Naive thymus-derived CD4-positive, alpha-beta T cell (primary cell): ENCODE measurements around the gene ACSL6. TPM values are rescaled to one million over a fixed set of nuclear protein-coding genes. Genes with fewer than 3 reads are reported as not detected.
A peak's percentile ranks its signal among the peaks of the same experiment; 100 is the strongest.

Experiments used
- ATAC-seq: fragments of 150-1000 bp; cut with Tn5 transposase; 2 replicates; pipeline ENCODE4 v1.10.0; 2021; ENCODE audit warnings: mild to moderate bottlenecking, moderate library complexity
- CTCF ChIA-PET: fragments of 350-600 bp; sonication (Branson Sonifier 250); formaldehyde crosslinking; loops from one replicate; lab custom pipeline; 2021; ENCODE audit warnings: antibody characterized with exemption; lab: Charles Lee
- POLR2A ChIA-PET: fragments of 350-600 bp; sonication (Branson Sonifier 250); formaldehyde crosslinking; loops from one replicate; lab custom pipeline; 2021; ENCODE audit warnings: antibody characterized with exemption, inconsistent platforms; lab: Charles Lee
- DNase-seq, 9 donors: peaks; one replicate each; pipeline versions ENCODE4 v3.0.0 to v3.0.0-alpha.2; 2020 to 2022; ENCODE audit warnings: mixed read lengths in 1 of 9
- H3K27ac ChIP-seq: one replicate; pipeline ENCODE4 v1.7.0; 2013; ENCODE audit warnings: mild to moderate bottlenecking, low read depth, low read length, moderate library complexity
- H3K27me3 ChIP-seq, 2 donors: one replicate each; pipeline ENCODE4 v1.7.0; 2013; ENCODE audit warnings: low read length in 2 of 2, mild to moderate bottlenecking in 2 of 2, moderate library complexity in 2 of 2; ENCODE audit not compliant: control insufficient read depth in 2 of 2, insufficient read depth in 2 of 2
- H3K36me3 ChIP-seq, 3 experiments: 1 replicate in 2 of 3; 2 replicates in 1 of 3; pipeline ENCODE4 v1.7.0; 2013; ENCODE audit warnings: low read length in 3 of 3, mild to moderate bottlenecking in 3 of 3, moderate library complexity in 1 of 3; ENCODE audit not compliant: insufficient read depth in 3 of 3, control insufficient read depth in 2 of 3
- H3K4me1 ChIP-seq, 2 donors: one replicate each; pipeline ENCODE4 v1.7.0; 2013; ENCODE audit warnings: low read length in 2 of 2, mild to moderate bottlenecking in 2 of 2, moderate library complexity in 1 of 2; ENCODE audit not compliant: control insufficient read depth in 2 of 2, insufficient read depth in 2 of 2
- H3K4me3 ChIP-seq: 2 replicates; pipeline ENCODE4 v1.7.0; 2013; ENCODE audit warnings: mild to moderate bottlenecking, low read length
- H3K9me3 ChIP-seq, 3 experiments: 1 replicate in 2 of 3; 2 replicates in 1 of 3; pipeline ENCODE4 v1.7.0; 2013; ENCODE audit warnings: low read length in 3 of 3; ENCODE audit not compliant: control insufficient read depth in 2 of 3
- H3K27ac Mint-ChIP-seq, 9 donors: one replicate each; pipeline ENCODE4 v1.8.0; 2020 to 2022; ENCODE audit warnings: mixed read lengths in 9 of 9, mild to moderate bottlenecking in 8 of 9, moderate library complexity in 5 of 9, inconsistent platforms in 2 of 9
- H3K27me3 Mint-ChIP-seq, 5 donors: one replicate each; pipeline ENCODE4 v1.8.0; 2021 to 2022; ENCODE audit warnings: mixed read lengths in 5 of 5, mild to moderate bottlenecking in 1 of 5
- H3K36me3 Mint-ChIP-seq, 5 donors: one replicate each; pipeline ENCODE4 v1.8.0; 2020 to 2022; ENCODE audit warnings: mixed read lengths in 5 of 5, mild to moderate bottlenecking in 3 of 5, inconsistent platforms in 1 of 5
- H3K4me1 Mint-ChIP-seq, 7 donors: one replicate each; pipeline ENCODE4 v1.8.0; 2020 to 2022; ENCODE audit warnings: mixed read lengths in 7 of 7, mild to moderate bottlenecking in 3 of 7, inconsistent platforms in 1 of 7
- H3K4me3 Mint-ChIP-seq, 10 donors: one replicate each; pipeline ENCODE4 v1.8.0; 2020 to 2022; ENCODE audit warnings: mild to moderate bottlenecking in 10 of 10, mixed read lengths in 10 of 10, moderate library complexity in 6 of 10, inconsistent platforms in 2 of 10
- H3K9me3 Mint-ChIP-seq, 11 donors: one replicate each; pipeline ENCODE4 v1.8.0; 2020 to 2022; ENCODE audit warnings: mixed read lengths in 11 of 11, mild to moderate bottlenecking in 4 of 11, inconsistent platforms in 1 of 11, moderate library complexity in 1 of 11
- intact Hi-C, 2 donors: fragments of 100-400 bp; cut with micrococcal nuclease; formaldehyde crosslinking; loops; one replicate each; pipeline ENCODE4 v1.15.1; 2023
- polyA plus RNA-seq, 2 donors: library from polyadenylated mRNA; unstranded; fragments of 300-500 nt; fragmentation: Illumina TruSeq; gene quantifications; one replicate each; pipeline ENCODE4 v1.2.3, GENCODE V29; 2021
- total RNA-seq, 6 experiments: library from RNA in 5 of 6; stranded (reverse) in 5 of 6; gene quantifications; 1 replicate in 5 of 6; 2 replicates in 1 of 6; pipeline ENCODE4 v1.2.3 and lab custom pipeline; 2021 to 2026

Gene ACSL6
- total and polyA plus RNA-seq, 7 experiments from 2014 or later: 13.6 to 42.8 (median 22.2) TPM

GRCh38 chr5:131999441-132000240, 11.8 kb downstream of the ACSL6 start:
- peaks cover 43 to 71% (median 63%) of the 10 kb centered on the region in 7 donors for H3K4me1 Mint-ChIP-seq
- H3K27ac Mint-ChIP-seq: no peak overlapping the region
- ChIA-PET CTCF (interaction anchor here (0.9 to 2.1 kb wide), 4 partner anchors 8 to 410 kb away, joined by 3 to 6 read pairs (median 4); no protein-coding TSS in a partner anchor), POLR2A (interaction anchor here (0.5 to 1.9 kb wide), 4 partner anchors 15 to 364 kb away, joined by 3 to 7 read pairs (median 3); no protein-coding TSS in a partner anchor)
- Histone ChIP-seq H3K36me3 (no peaks in the 10 kb centered on the region), H3K4me1 (peaks cover 47 to 54% of the 10 kb centered on the region in 2 donors), H3K27ac (no peak overlapping the region), H3K4me3 (no peak overlapping the region), H3K27me3 (no peaks in the 10 kb centered on the region), H3K9me3 (no peaks in the 10 kb centered on the region)
- H3K27me3 Mint-ChIP-seq: peaks cover 0 to 10% (median 0%) of the 10 kb centered on the region in 5 donors
- DNase-seq (no peak), ATAC-seq (no peak)
- H3K9me3 Mint-ChIP-seq: no peaks in the 10 kb centered on the region
- peaks cover 0 to 4% (median 0%) of the 10 kb centered on the region in 5 donors for H3K36me3 Mint-ChIP-seq
- peak overlapping the region in 8 of 10 donors; percentile 3 to 72 (median 48) for H3K4me3 Mint-ChIP-seq
- intact Hi-C loops: loop anchor here (1.0 to 10.0 kb wide), 5 partner anchors 25 to 325 kb away; partner anchors contain the start of gene FNIP1 (in 1 of the 2)

- no peaks in the 10 kb centered on the region for H3K36me3 ChIP-seq
- no peaks in the 10 kb centered on the region for H3K9me3 ChIP-seq
- ChIA-PET CTCF (interaction anchor here (0.9 to 2.1 kb wide), 3 partner anchors 8 to 13 kb away, joined by 3 to 6 read pairs (median 3); no protein-coding TSS in a partner anchor), POLR2A (no interaction called here)
- ATAC-seq: no peak
- H3K27me3 ChIP-seq: no peaks in the 10 kb centered on the region
- DNase-seq: no peak
- Mint-ChIP-seq H3K27me3 (peaks cover 0 to 7% (median 0%) of the 10 kb centered on the region in 5 donors), H3K4me3 (peak overlapping the region in 1 of 10 donors; percentile 72), H3K27ac (peak overlapping the region in 2 of 9 donors; percentile 27 to 52), H3K9me3 (no peaks in the 10 kb centered on the region), H3K36me3 (peaks cover 0 to 4% (median 0%) of the 10 kb centered on the region in 5 donors), H3K4me1 (peaks cover 43 to 71% (median 63%) of the 10 kb centered on the region in 7 donors)
- intact Hi-C loops: loop anchor here in 1 of 2 donors (5.0 kb wide), 1 partner anchor 37 kb away; no protein-coding TSS in a partner anchor
- H3K4me3 ChIP-seq: no peak overlapping the region
- H3K4me1 ChIP-seq: peaks cover 47 to 54% of the 10 kb centered on the region in 2 donors
- no peak overlapping the region for H3K27ac ChIP-seq
Observed at GRCh38 chr5:131999041-131999440, 12.4 kb downstream of the ACSL6 start.

DNA sequence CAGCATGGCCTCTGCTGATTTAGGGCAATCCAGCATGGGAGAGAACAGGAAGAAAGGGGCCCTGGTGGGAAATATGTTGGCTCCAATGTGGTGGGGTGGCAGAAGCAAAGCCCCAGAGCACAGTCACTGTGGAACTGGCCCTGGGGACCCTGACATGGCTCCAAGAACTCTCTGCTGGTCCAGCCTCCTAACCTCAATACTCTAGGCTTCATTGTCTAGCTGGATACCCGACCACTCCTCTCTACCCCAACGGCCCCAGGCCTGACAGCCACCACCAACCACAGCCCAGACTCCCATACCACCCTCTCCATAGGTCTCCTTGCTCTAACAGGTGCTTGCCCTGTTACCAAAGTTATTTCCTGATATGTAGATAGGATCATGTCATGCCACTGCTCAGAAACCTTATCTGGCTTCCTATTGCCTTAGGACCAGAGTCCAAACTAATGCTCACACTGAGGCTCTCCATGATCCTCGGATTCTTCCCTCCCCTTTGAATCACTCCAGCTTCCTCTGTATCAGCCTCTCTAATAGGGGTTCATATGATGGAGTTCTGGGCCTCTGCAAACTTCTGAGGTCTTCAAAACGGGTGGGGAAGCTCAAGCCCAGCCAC, 12.9 kb downstream of the ACSL6 start:
- Histone ChIP-seq H3K9me3 (no peaks in the 10 kb centered on the region), H3K4me1 (peaks cover 47 to 54% of the 10 kb centered on the region in 2 donors), H3K4me3 (no peak overlapping the region), H3K27me3 (no peaks in the 10 kb centered on the region), H3K27ac (no peak overlapping the region), H3K36me3 (no peaks in the 10 kb centered on the region)
- Mint-ChIP-seq H3K9me3 (no peaks in the 10 kb centered on the region), H3K36me3 (peaks cover 0 to 4% (median 0%) of the 10 kb centered on the region in 5 donors), H3K27ac (peak overlapping the region in 3 of 9 donors; percentile 3 to 52 (median 27)), H3K4me1 (peaks cover 43 to 71% (median 63%) of the 10 kb centered on the region in 7 donors), H3K27me3 (peaks cover 0 to 6% (median 0%) of the 10 kb centered on the region in 5 donors), H3K4me3 (peak overlapping the region in 2 of 10 donors; percentile 47 to 72)
- DNase-seq (no peak), ATAC-seq (no peak)
- intact Hi-C loops: loop anchor here in 1 of 2 donors (5.0 kb wide), 1 partner anchor 36 kb away; no protein-coding TSS in a partner anchor
- CTCF ChIA-PET: interaction anchor here (1.3 to 2.1 kb wide), 2 partner anchors 9 to 12 kb away, joined by 3 to 6 read pairs; no protein-coding TSS in a partner anchor
- POLR2A ChIA-PET: no interaction called here

- POLR2A ChIA-PET: no interaction called here
- no peak overlapping the region for H3K27ac ChIP-seq
Observed at GRCh38 chr5:131997727-131998117, 13.7 kb downstream of the ACSL6 start.

DNA sequence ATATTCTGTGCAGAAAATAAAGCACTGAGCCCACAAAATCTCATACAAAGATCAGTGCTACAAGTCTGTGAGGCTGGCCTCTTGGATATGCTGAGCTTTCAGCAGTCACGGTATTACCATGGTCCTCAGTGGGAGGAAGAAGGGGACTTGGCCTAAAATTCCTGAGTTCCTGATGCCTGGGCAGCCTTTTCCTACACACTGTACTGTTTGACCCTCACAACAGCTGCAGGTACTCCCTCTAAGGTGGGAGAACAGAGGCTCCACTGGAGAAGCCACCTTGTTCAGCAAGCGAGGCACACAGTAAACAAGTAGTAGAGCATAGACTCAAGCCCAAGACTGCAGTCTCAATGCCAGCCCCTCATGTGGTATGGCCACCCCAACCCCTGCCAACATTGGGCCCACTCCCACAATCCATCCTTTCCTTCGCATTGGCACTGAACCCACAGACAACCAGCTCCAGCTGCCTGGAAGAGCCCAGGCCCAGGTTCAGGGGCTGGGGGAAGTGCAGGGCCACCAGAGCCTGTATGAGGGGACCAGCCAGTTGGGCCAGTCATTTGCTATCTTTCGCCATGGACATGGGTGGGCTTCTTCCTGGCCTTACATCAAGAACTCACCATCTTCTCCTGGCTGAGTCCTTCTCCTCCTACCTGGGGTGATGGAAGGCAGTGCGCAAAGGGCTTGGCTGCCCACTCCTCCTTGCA, 14.3 kb downstream of the ACSL6 start:
- Histone ChIP-seq H3K9me3 (no peaks in the 10 kb centered on the region), H3K4me3 (no peak overlapping the region), H3K4me1 (peaks cover 40 to 51% of the 10 kb centered on the region in 2 donors), H3K27me3 (no peaks in the 10 kb centered on the region), H3K36me3 (no peaks in the 10 kb centered on the region), H3K27ac (no peak overlapping the region)
- Mint-ChIP-seq H3K9me3 (no peaks in the 10 kb centered on the region), H3K4me1 (peaks cover 37 to 64% (median 57%) of the 10 kb centered on the region in 7 donors), H3K27me3 (peaks cover 0 to 9% (median 0%) of the 10 kb centered on the region in 5 donors), H3K4me3 (peak overlapping the region in 1 of 10 donors; percentile 5), H3K36me3 (peaks cover 0 to 2% (median 0%) of the 10 kb centered on the region in 5 donors), H3K27ac (peak overlapping the region in 6 of 9 donors; percentile 4 to 47 (median 15))
- ChIA-PET POLR2A (interaction anchor here (0.6 kb wide), 1 partner anchor 8 kb away, joined by 3 read pairs; no protein-coding TSS in a partner anchor), CTCF (interaction anchor here (2.0 kb wide), 1 partner anchor 10 kb away, joined by 7 read pairs; no protein-coding TSS in a partner anchor)
- no peak for DNase-seq
- intact Hi-C loops: loop anchor here in 1 of 2 donors (5.0 kb wide), 1 partner anchor 35 kb away; no protein-coding TSS in a partner anchor
- no peak for ATAC-seq

More at GRCh38 chr5:131997727-131998117, 13.7 kb downstream of the ACSL6 start:
- no peaks in the 10 kb centered on the region for H3K9me3 ChIP-seq
- no peaks in the 10 kb centered on the region for H3K36me3 ChIP-seq
- no peak overlapping the region for H3K4me3 ChIP-seq
- peaks cover 46 to 54% of the 10 kb centered on the region in 2 donors for H3K4me1 ChIP-seq
- Mint-ChIP-seq H3K4me1 (peaks cover 43 to 69% (median 62%) of the 10 kb centered on the region in 7 donors), H3K27ac (peak overlapping the region in 1 of 9 donors; percentile 12), H3K4me3 (no peak overlapping the region), H3K36me3 (peaks cover 0 to 4% (median 0%) of the 10 kb centered on the region in 5 donors), H3K9me3 (no peaks in the 10 kb centered on the region), H3K27me3 (peaks cover 0 to 9% (median 0%) of the 10 kb centered on the region in 5 donors)
- intact Hi-C loops: loop anchor here in 1 of 2 donors (5.0 kb wide), 1 partner anchor 35 kb away; no protein-coding TSS in a partner anchor
- no peak for ATAC-seq
- CTCF ChIA-PET: interaction anchor here (2.0 kb wide), 1 partner anchor 10 kb away, joined by 7 read pairs; no protein-coding TSS in a partner anchor
- no peaks in the 10 kb centered on the region for H3K27me3 ChIP-seq
- DNase-seq: no peak
